Measurements from ENCODE around the gene DGKD.
"Not testable (repeated sequence)": the region's sequence is repeated elsewhere in the genome, so short reads cannot be mapped to it uniquely, and the experiment has no call there.

DGKD gene

DNA sequence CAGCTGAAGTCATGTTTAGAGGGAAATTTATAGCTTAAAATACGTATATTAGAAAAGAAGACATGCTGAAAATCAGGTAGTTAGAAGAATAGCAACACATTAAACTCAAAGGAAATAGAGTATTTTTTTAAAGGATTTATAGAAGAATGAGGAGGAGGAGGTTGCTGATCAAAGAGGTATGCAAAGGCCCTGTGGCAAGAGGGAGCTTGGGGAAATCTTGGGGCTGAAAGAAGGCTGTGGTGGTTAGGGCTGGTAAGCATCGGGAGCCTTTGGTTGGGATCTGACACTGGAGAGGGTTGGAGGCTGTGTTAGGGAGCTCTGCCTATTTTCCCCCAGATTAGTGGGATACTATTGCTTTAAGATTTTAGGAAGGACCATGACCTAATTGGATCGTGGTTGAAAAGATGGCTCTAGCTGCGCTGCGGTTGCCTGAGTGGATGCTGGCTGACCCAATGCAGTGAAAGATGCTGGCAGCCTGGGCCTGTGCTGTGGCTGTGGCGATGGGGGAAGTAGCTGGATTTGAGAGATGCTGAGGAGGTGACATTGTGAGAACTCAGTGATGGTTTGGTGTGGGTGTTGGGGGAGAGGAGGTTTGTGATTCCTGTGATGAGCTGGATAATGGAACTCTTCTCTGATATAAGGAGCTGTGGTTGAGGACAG, 11.7 kb downstream of the DGKD start:
- DNase-seq, result no peak

DNA sequence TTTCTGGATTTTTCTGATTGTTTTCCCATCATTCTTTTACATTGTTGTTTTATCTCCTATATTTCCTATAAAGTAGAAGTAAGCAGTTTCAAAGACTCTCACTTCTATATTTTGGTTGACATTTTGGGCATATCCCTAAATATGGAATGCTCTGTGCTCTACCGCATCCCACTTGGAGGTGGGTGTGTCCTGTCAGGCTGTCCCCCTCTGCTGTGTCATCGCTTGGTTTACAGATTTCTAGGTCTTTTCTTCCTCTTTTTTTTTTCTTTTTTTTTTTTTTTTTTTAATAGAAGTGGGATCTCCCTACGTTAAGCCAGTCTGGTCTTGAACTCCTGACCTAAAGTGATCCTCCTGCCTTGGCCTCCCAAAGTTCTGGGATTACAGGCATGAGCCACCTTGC, 13.3 kb downstream of the DGKD start:
- no peak for DNase-seq

DNA sequence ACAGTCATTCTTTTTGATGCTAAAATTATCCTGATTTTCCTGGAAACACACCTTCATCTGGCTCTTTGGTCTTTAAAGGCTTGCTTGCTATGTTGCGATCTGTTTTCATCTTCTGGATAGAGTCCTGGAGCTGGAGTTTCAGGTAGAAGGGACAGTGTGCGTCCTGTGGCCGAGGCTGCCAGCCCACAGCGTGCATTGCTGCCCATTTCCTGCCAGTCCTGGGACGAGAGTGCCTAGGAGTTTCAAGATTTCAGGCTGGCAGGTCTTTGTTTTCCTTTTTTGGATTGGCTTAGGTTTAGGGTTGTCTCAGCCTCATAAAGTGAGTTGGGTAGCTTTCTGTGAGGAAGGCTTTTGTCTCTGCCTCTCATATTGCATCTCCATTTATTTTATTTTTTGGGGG, 14.5 kb downstream of the DGKD start:
- DNase-seq, result no peak

DNA sequence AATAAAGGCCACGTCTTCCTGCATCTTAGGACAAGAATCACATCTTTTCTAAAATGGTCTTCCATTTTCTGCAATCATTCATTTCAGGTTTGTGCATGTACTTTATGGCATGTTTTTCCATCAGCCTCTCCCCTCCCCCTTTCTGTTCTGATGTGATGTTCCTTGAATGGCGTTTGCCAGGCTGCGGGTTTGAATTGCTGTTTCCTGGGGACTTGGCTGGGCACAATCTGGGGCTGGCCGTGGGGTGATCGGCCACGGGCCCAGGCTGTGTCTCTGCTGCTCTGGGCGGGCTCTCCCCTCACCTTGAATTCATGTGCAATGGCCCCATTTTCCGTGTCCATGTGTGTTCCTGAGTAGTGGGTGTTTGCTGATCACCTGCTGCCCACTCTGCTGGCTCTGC, 15.2 kb downstream of the DGKD start:
- no peak for DNase-seq

DNA sequence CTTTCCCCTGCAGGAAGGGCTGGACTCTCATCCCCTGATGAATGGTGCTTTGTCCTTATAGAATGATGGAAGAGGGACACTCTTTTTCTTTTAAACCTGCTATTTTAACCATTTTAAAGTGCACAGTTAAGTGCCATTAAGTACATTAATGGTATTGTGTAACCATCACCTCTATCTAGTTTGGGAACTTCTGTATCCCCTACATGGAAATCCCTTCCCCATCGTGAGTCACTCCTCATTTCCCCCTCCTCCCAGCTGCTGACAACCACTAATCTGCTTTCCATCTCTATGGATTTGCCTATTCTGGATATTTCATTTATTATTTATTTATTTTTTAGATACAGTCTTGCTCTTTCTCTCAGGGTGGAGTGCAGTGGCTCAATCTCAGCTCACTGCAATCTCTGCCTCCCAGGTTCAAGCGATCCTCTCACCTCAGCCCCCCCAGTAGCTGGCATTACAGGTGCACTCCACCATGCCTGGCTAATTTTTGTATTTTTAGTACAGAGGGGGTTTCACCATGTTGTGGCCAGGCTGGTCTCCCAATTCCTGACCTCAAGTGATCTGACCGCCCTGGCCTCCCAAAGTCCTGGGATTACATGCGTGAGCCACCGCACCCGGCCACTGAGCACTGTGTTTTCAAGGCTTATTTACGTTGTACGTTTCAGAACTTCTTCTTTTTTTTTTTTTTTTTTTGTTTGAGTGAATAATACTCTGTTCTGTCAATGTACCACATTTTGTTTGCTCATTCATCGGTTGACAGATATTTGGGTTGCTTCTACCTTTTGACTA, 15.8 kb downstream of the DGKD start:
- no peak for DNase-seq

DNA sequence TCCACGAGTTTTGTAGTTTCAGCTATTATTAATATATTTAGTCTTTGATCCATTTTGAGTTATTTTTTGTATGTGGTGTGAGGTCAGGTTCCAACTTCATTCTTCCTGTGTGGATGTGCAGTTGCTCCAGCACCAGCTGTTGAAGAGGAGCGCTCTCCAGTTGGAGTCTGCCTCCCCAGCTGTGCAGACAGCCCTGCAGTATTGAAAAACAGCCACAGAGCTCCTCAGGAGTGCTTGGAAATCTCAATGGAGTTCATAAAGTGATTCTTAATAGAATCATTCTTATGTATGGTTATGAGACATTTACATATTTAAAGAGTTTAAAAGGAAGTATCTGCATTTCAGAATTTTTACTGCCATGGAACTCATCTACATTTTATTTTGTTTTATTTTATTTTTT, 17.3 kb downstream of the DGKD start:
- no peak for DNase-seq

DNA sequence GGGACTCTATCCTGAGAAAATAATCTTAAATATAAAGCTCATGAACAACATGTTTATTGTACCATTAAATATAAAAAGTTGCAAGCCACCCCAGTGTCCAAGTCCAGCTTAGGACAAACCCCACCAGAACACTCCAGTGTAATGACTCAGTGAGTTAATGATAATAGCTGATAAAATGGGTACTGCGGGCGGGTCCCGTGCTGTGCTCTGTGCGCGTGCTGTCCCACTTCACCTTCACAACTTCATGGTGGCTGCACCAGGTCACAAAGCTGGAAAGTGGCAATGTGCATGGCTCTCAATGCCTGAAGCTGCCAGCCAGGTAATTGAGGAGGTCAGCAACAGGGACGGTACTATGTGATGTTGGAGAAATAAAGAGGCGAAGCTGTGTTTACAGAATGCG, 18.6 kb downstream of the DGKD start:
- no peak for DNase-seq

DNA sequence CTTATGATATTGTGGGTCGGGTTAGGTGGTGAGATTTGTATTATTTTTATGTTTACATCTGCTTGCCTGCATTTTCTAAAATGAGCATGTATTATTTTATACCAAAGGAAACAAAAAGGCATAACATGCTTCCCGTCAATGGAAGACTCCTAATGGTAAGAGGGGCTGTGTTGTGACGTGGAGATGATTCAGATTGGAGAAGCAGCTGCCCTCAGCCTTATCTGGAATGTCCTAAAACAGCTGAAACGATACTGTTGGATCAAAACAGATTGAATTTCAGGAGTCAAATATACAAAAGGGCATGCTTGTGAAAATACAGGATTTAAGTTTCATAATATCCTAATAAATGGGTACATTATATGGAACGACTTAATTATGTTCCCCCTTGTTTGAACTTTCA, 19.0 kb downstream of the DGKD start:
- no peak for DNase-seq

DNA sequence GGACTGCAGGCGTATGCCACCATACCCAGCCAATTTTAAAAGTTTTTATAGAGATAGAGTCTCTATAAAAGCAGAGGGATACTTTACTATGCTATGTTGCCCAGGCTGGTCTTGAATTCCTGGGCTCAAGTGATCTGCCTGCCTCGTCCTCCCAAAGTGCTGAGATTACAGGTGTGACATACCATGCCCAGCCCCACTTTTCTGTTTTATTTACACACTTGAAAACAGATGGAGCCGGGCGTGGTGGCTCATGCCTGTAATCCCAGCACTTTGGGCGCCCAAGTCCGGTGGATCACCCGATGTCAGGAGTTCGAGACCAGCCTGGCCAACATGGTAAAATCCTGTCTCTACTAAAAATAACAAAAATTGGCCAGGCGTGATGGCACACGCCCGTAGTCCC, 20.5 kb downstream of the DGKD start:
- not testable (repeated sequence) for DNase-seq

DNA sequence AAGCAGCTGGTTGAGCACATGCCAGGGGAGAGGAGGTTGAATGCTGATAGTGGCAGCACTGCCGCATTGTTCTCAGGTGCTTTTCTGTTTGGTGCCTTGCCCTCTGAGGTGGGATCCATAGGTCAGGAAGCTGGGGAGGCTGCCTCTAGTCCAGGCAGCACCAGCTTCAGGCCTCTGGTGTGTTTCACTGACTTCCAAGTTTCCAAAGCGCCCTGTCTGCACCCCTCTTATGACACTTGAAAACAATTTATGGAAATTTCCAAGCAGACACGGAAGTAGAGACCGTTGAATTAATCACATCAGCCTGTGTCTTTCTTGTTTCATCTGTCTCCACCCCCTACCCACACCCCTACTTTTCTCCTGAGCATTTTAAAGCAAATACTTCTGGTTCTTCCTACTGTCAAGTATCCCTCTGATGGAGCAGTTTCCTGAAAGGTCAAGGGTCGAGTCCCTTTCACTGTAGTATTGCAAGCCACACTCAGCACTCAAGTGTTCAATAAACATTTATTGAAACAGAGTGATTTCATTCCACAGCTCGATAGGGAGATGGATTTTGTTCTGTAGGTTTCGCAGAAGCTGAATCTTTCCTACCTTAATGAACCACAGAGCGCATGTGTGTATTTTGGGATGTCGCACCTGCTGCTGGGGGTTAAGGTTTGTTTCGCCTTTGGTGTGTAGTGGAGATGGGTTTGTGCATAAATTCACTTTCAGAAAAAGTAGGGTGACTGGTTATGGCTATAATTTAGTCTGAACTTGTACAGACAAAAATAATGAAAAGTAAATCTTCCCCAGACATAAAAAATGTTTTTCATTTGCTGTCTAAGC, 21.4 kb downstream of the DGKD start:
- DNase-seq, result no peak

DNA sequence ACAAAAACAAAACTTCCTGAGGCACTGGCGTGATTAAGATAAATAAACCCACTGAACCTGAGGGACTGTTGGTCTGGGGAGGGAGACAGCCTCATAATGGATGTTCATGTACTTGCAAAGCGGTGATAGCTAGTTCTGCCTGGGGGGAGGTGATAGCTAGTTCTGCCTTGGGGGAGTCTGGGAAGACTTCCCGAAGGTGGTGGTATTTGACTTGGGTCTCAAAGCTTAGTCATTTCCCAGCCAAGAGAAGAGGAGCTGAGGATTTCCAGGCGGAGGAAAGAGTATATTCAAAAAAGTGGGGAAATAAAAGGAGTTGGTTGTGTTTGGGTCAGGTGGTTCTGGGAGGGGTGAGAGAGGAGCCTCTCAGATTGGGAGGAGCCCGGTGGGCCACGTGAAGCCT, 24.7 kb downstream of the DGKD start:
- DNase-seq, result no peak

DNA sequence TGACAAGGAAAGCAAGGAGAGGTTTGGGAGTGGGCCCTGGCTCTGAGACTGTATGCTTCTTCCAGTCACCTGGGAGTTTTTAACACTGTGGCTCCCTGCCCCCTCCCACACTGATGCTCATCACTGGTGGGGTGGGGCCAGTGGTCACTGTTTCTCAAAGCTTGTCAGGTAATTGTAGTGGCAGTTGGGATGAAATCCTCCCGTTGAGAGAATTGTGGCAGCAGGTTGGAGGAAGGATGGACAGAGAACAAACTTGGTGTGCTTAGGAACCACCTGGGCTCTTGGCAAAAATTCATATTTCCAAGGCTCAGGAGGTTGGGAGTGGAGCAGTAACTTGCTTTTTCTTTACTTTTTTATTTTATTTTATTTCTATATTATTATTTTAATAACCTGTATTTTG, 25.1 kb downstream of the DGKD start:
- no peak for DNase-seq

DNA sequence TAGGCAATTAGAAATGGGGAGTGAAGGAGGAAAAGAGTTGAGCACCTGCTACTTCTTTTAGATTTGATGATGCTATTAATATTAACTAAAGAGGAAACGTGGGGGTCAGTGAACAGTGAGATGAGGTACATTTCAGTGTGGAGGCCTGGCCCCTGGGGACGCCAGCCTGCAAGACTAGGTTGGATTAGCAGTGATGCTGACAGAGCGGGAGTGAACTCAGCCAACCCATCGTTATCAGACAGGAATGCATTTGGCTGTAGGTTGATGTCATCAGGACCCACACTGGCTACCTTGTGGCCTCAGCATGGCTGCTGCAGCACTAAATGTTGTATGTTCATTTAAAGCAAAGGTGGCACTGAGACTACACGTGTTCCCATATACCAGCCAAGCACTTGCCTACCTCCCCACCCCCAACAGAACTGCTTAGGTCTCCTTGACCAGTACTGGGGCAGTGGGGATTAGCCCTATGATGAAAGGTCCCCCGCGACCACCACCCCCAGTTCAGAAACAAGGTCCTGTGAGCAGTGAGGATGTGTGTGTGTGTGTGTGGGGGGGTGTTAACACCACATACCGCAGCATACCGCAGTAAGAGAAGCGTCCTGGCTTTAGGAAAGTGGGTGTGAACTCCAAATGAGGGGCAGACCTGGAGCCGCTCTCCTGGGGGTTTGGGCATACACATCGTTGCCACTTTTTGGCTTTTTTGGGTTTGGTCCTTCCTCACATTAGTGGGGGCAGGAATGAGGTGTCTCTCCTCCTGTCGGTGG, 26.0 kb downstream of the DGKD start:
- no peak for DNase-seq

DNA sequence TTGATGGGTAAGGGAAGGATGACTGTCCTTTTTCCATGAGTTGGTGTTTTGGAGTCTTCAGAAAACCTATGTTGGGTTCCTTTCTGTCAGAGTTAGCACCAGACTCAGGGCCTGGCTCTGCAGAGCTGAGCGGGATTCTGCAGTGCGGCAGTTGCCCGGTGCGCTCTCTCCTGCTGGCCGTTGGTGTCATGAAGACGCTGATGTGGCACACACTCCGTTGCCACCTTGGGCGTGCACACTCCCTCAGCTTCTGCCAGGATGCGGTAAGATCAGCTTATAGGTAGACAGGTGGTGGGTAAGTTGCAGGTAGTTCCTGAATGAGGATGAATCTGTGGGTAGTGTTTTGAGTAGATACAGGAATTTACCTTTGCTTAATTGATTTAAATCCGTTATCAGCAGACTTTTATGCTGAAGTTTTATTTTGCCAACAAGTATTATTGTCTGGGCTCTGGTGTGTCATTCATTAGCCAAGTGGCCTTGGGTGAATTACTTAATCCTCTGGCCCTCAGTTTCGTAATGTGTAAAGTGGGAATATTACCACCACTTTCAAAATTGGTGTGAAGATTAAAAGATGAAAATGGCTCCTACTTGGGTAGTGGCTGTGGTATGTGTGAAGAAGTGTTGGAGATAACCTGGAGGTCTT, 26.8 kb downstream of the DGKD start:
- no peak for DNase-seq

DNA sequence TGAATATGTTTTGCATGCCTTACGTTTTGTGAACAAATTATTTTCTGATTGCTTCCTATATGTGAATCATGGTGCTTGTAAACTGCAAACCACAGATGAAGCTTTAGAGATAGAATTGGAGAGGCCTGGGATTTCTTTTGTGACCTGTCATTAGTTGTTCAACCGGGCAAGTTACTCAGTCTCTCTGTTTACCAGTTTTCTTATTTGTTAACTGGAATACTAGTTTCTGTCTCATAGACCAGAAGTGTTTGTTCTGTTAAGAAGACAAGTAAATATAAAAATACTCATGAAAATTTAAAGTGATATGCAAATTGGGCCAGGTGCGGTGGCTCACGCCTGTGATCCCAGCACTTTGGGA, 27.3 kb downstream of the DGKD start:
- no peak for DNase-seq

DNA sequence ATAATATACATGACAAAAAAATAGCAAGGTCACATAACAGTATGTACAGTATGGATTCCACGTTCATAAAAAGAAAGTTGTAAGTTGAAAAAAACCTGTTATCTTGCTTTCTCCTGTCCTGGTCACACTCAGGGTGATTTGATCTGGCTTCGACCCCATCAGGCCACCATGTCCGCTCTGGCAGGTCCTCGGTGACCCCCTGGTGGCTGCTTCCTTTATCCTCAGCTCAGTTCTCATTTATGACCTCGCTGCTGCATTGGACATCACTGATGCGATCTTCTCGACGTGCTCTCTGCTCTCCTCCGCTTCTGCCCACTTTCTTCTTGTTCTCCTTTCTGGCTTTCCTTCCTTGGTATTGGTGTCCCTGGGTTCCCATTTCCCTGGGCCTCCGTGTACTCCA, 29.7 kb downstream of the DGKD start:
- DNase-seq, result no peak

DNA sequence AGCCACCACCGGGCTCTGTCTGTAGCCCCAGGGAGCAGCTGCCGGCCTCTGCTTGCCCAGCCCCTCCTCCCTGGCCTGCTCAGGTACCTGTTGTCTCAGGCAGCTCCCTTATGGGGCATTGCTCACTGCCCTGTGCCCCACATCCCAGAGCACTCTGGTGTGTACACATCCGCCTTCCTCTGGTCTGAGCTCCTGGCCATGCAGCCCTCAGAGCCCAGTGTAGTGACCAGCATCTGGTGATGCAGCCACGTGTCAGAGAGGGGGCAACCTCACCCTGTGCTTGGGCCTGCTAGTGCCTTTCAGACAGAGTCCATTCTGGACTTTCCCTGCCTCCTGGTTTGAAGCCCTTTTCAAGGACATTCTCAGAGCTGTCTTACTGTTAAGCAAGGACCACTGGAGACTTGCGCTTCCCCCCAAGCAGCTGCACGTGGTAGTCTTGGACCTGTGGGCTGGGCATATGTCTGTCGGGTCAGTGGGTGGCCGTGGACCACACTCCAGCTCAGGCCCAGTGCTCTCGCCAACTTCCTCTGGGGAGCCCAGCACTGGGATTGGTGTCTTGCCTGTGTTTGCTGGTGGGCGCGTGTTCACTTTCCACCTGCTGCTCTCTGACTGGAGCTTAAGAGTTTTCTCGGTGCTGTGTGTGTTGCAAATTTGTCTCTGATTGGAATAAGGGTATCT, 30.7 kb downstream of the DGKD start:
- no peak for DNase-seq

DNA sequence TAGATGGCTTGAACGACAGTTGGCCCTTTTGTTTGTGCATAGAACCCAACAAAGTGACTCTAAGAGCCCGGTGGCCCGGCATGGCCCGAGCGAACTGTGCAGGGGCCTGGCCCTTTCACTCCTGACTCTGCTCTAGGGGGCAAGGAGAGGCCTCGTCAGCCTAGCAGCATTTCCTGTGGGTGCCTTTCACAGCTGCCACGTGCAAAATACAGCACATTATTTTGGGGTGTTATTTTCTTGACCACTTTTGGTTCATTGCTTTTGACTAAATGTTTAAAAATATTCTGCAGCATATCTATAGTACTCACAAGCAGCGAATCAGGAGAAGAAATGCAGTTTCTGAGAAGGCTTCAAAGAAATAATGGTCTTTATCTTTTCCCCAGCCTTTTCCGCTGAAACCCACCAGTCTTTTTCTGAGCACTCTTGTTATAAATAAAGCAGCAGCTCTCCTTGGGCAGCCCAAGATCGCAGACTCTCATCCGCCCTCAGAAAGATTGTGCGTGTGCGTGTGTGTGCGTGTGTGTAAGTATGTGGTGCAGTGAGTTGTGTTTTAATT, 31.3 kb downstream of the DGKD start:
- no peak for DNase-seq

DNA sequence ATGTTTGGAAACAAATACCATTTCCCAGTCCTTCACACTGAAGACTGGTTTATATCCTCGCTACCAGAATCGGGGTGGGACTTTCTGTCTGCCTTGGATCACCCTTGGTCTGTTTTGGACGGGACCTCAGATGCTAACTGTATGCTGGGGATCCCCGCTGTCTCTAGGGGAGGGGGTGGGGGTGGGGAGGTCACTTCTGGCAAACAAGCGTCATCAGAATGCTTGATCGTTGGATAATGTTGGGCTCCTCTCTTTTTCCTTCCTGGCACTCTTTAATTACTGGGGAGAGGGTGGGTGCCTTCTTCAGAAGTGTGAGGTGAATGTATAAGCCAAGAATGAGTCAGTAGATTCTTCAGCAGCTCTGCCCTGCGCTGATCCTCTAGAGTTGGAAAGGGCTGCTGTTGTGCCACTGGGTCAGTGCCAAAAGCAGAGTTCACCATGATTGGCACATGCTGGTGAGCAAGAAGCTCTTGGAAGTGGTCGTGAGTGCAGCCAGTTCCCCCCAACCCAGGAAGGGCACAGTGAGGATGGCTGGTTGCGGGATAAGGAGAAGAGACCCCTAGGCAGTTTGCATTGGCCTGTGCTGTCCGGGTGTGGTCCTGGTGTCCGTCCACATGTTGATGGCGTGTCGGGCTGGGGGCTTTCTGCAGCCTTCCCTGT, 32.2 kb downstream of the DGKD start:
- DNase-seq, result no peak

DNA sequence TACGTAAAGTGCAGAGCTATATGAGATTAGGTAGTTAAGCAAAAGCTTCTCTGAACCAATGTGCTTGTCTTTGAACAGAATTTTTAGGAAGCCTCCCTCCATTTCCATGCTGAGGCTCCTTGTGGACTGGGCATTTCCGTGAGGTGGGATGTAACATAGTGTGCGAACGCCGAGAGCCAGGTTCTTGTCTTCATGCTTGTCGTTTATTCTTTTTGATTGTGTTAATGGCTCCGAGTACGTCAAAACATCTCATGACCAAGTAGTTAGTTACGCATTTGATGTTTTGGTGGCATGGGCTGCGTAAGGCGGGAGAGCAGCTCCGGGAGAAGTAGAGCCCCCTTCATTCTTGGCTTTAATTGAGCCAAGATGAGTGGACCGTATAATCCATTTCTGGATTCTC, 32.9 kb downstream of the DGKD start:
- DNase-seq, result no peak
